Activated T-cell treated with anti-CD3 and anti-CD28 coated beads, Interleukin-2, amount 50 U/mL, for 24 hours (primary cell): Measurements from ENCODE around the gene C2orf72.
"Not testable (repeated sequence)": the region's sequence is repeated elsewhere in the genome, so short reads cannot be mapped to it uniquely, and the experiment has no call there.

Experiments used
- DNase-seq: peaks from one replicate; pipeline ENCODE4 v3.0.0-alpha.2; 2020
- H3K27ac Mint-ChIP-seq: 2 replicates; pipeline ENCODE4 v1.8.0; 2020; ENCODE audit warnings: mild to moderate bottlenecking, mixed read lengths
- H3K27me3 Mint-ChIP-seq: 2 replicates; pipeline ENCODE4 v1.8.0; 2020; ENCODE audit warnings: mixed read lengths
- H3K36me3 Mint-ChIP-seq: 2 replicates; pipeline ENCODE4 v1.8.0; 2020; ENCODE audit warnings: low read depth, mixed read lengths
- H3K4me1 Mint-ChIP-seq: 2 replicates; pipeline ENCODE4 v1.8.0; 2020; ENCODE audit warnings: low read depth, mixed read lengths
- H3K4me3 Mint-ChIP-seq: 2 replicates; pipeline ENCODE4 v1.8.0; 2020; ENCODE audit warnings: mild to moderate bottlenecking, moderate library complexity, mixed read lengths
- H3K9me3 Mint-ChIP-seq: 2 replicates; pipeline ENCODE4 v1.8.0; 2020; ENCODE audit warnings: mixed read lengths

The C2orf72 gene

GRCh38 chr2:231062776-231063175 lies 25.5 kb downstream of the C2orf72 start:
- H3K27me3 Mint-ChIP-seq = no peaks in the 10 kb centered on the region
- H3K9me3 Mint-ChIP-seq = no peaks in the 10 kb centered on the region
- peaks cover 47% of the 10 kb centered on the region for H3K4me1 Mint-ChIP-seq
- no peak overlapping the region for H3K4me3 Mint-ChIP-seq
- H3K36me3 Mint-ChIP-seq = peaks cover 95% of the 10 kb centered on the region
- H3K27ac Mint-ChIP-seq = no peak overlapping the region
- no peak for DNase-seq

- H3K9me3 Mint-ChIP-seq = no peaks in the 10 kb centered on the region
- no peak overlapping the region for H3K27ac Mint-ChIP-seq
- H3K27me3 Mint-ChIP-seq = no peaks in the 10 kb centered on the region
- H3K36me3 Mint-ChIP-seq = peaks cover 95% of the 10 kb centered on the region
- no peak for DNase-seq
- H3K4me3 Mint-ChIP-seq = no peak overlapping the region
- H3K4me1 Mint-ChIP-seq = peaks cover 47% of the 10 kb centered on the region
Measured at GRCh38 chr2:231063347-231063746, 26.0 kb downstream of the C2orf72 start.

GRCh38 chr2:231065966-231066365 lies 28.6 kb downstream of the C2orf72 start:
- H3K4me3 Mint-ChIP-seq = no peak overlapping the region
- no peaks in the 10 kb centered on the region for H3K9me3 Mint-ChIP-seq
- H3K36me3 Mint-ChIP-seq = peaks cover 93% of the 10 kb centered on the region
- H3K27me3 Mint-ChIP-seq = no peaks in the 10 kb centered on the region
- H3K4me1 Mint-ChIP-seq = peaks cover 31% of the 10 kb centered on the region
- no peak for DNase-seq
- no peak overlapping the region for H3K27ac Mint-ChIP-seq

DNA sequence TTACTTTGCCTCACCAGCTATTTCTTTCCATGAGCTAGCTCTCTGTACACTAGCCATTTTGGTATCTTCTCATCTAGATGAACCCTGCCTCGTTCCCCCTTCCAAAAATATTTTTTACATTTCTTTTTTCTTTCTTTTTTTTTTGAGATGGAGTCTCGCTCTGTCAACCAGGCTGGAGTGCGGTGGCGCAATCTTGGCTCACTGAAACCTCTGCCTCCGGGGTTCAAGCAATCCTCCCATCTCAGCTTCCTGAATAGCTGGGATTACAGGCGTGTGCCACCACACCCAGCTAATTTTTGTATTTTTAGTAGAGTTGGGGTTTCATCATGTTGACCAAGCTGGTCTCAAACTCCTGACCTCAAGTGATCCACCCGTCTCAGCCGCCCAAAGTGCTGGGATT lies 30.2 kb downstream of the C2orf72 start:
- not testable (repeated sequence) for H3K4me3 Mint-ChIP-seq, DNase-seq, H3K9me3 Mint-ChIP-seq, H3K27me3 Mint-ChIP-seq
- peaks cover 19% of the 10 kb centered on the region for H3K4me1 Mint-ChIP-seq
- peaks cover 92% of the 10 kb centered on the region for H3K36me3 Mint-ChIP-seq
- peak overlapping the region; percentile 24 for H3K27ac Mint-ChIP-seq

DNA sequence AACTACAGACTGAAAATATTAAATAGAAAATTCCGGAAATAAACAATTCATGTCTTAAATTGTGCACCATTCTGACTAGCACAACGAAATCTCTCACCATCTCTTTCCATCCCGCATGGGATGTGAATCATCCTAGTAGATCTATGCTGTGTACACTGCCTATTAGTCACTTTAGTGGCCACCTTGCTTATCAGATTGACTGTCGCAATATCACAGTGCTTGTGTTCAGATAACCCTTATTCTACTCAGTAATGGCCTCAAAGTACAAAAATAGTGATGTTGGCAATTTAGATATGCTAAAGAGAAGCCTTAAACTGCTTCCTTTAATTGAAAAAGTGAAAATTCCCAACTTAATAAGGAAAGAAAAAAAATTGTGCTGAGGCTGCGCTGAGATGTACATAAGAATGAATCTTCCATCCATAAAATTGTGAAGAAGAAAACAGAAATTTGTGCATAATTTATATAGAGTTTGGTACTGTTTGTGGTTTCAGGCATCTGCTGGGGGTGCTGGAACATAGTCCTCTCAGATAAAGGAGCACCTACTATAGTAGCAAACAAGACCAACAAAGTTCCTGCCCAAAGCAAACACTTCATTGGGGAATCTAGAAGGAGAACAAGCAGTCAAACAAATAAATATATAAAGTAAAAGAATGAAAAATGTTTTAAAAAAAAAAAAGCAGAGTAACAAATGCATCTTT lies 31.4 kb downstream of the C2orf72 start:
- Mint-ChIP-seq H3K36me3 (peaks cover 90% of the 10 kb centered on the region), H3K4me3 (no peak overlapping the region), H3K9me3 (no peaks in the 10 kb centered on the region), H3K4me1 (peaks cover 19% of the 10 kb centered on the region), H3K27me3 (no peaks in the 10 kb centered on the region), H3K27ac (peak overlapping the region; percentile 42)
- no peak for DNase-seq

GRCh38 chr2:231069379-231070054 lies 32.2 kb downstream of the C2orf72 start:
- Mint-ChIP-seq H3K27ac (no peak overlapping the region), H3K4me1 (peaks cover 19% of the 10 kb centered on the region), H3K27me3 (no peaks in the 10 kb centered on the region), H3K36me3 (peaks cover 86% of the 10 kb centered on the region), H3K4me3 (no peak overlapping the region), H3K9me3 (no peaks in the 10 kb centered on the region)
- DNase-seq = no peak

- H3K4me3 Mint-ChIP-seq = no peak overlapping the region
- H3K27me3 Mint-ChIP-seq = no peaks in the 10 kb centered on the region
- no peak for DNase-seq
- H3K27ac Mint-ChIP-seq = no peak overlapping the region
- peaks cover 95% of the 10 kb centered on the region for H3K36me3 Mint-ChIP-seq
- H3K9me3 Mint-ChIP-seq = no peaks in the 10 kb centered on the region
- no peaks in the 10 kb centered on the region for H3K4me1 Mint-ChIP-seq
Measured at GRCh38 chr2:231084565-231084964, 47.2 kb downstream of the C2orf72 start.

DNA sequence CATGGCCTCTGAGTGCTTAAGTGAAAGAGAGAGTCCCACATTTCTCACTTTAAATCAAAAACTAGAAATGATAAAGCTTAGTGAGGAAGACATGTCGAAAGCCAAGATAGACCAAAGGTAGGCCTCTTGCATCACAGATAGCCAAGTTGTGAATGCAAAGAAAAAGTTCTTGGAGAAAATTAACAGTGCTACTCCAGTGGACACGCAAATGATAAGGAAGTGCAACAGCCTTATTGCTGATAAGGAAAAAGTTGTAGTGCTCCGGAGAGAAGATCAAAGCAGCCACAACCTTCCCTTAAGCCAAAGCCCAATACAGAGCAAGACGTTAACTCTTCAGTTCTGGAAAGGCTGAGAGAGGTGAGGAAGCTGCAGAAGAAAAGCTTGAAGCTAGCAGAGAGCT lies 51.4 kb downstream of the C2orf72 start:
- H3K4me1 Mint-ChIP-seq = no peaks in the 10 kb centered on the region
- no peak overlapping the region for H3K4me3 Mint-ChIP-seq
- H3K9me3 Mint-ChIP-seq = no peaks in the 10 kb centered on the region
- no peak overlapping the region for H3K27ac Mint-ChIP-seq
- DNase-seq = no peak
- H3K36me3 Mint-ChIP-seq = peaks cover 94% of the 10 kb centered on the region
- no peaks in the 10 kb centered on the region for H3K27me3 Mint-ChIP-seq

DNA sequence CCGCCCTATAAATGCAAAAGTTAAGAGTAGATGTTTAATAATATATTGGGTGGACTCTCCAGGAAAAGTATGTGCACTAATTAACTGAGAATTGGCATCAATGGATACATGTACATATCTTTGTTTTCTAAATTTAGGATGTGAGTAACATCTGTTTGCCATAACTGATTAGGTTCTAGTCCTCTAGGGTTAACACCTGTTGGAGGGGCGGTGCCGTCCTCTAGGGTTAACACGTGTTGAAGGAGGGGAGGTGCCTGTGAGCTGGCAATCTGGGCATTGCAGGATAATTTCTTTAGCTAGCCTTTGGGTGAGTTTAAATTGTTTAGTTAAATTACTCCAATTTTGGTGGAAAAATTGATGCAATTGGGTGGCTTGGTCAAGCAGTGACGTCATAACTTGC lies 56.6 kb downstream of the C2orf72 start:
- Mint-ChIP-seq H3K36me3 (peaks cover 98% of the 10 kb centered on the region), H3K27me3 (no peaks in the 10 kb centered on the region), H3K4me1 (no peaks in the 10 kb centered on the region), H3K9me3 (peaks cover 21% of the 10 kb centered on the region), H3K4me3 (no peak overlapping the region), H3K27ac (no peak overlapping the region)
- DNase-seq = no peak

- H3K4me3 Mint-ChIP-seq = no peak overlapping the region
- H3K36me3 Mint-ChIP-seq = peaks cover 99% of the 10 kb centered on the region
- H3K27me3 Mint-ChIP-seq = no peaks in the 10 kb centered on the region
- DNase-seq = no peak
- H3K27ac Mint-ChIP-seq = no peak overlapping the region
- no peaks in the 10 kb centered on the region for H3K4me1 Mint-ChIP-seq
- peaks cover 27% of the 10 kb centered on the region for H3K9me3 Mint-ChIP-seq
Measured at GRCh38 chr2:231094736-231095346, 57.5 kb downstream of the C2orf72 start.
